OCI-LY1 (cell line): ENCODE data around the gene CEMP1.

Experiments used
- H2AFZ ChIP-seq: fragments of 200-600 bp; sonication (generic), shearing (Covaris generic); 2 replicates; pipeline ENCODE4 v1.6.0; 2014; ENCODE audit warnings: antibody characterized with exemption, mild to moderate bottlenecking, low read length
- H3F3A ChIP-seq: fragments of 200-600 bp; sonication (generic), shearing (Covaris generic); 2 replicates; pipeline ENCODE4 v1.6.0; 2014; ENCODE audit warnings: mild to moderate bottlenecking, antibody characterized with exemption, low read length, moderate library complexity; ENCODE audit not compliant: insufficient read depth
- H3K27ac ChIP-seq: fragments of 200-600 bp; sonication (generic); 2 replicates; pipeline ENCODE4 v1.5.1; 2014; ENCODE audit warnings: low read length, mixed run types, mild to moderate bottlenecking, low read depth; ENCODE audit not compliant: poor library complexity, severe bottlenecking
- H3K27me3 ChIP-seq: fragments of 200-600 bp; sonication (generic); 2 replicates; pipeline ENCODE4 v1.6.0; 2014; ENCODE audit warnings: antibody characterized with exemption, mild to moderate bottlenecking, low read length, moderate library complexity; ENCODE audit not compliant: insufficient read depth
- H3K36me3 ChIP-seq: fragments of 200-600 bp; sonication (generic); 2 replicates; pipeline ENCODE4 v1.6.1; 2014; ENCODE audit warnings: mild to moderate bottlenecking, antibody characterized with exemption, low read length, moderate library complexity, mixed read lengths; ENCODE audit not compliant: insufficient read depth
- H3K4me1 ChIP-seq: fragments of 200-600 bp; sonication (generic); 2 replicates; pipeline ENCODE4 v1.5.1; 2014; ENCODE audit warnings: mild to moderate bottlenecking, low read length, moderate library complexity; ENCODE audit not compliant: insufficient read depth, severe bottlenecking
- H3K4me2 ChIP-seq: fragments of 200-600 bp; sonication (generic), shearing (Covaris generic); 2 replicates; pipeline ENCODE4 v1.6.1; 2014; ENCODE audit warnings: low read length
- H3K4me3 ChIP-seq: fragments of 200-600 bp; sonication (generic); 2 replicates; pipeline ENCODE4 v1.5.1; 2014; ENCODE audit warnings: low read length, low read depth, mild to moderate bottlenecking, mixed read lengths; ENCODE audit not compliant: poor library complexity, severe bottlenecking
- H3K79me2 ChIP-seq: fragments of 200-600 bp; shearing (Covaris generic); 2 replicates; pipeline ENCODE4 v1.6.1; 2016; ENCODE audit warnings: mixed run types, low read length, mixed read lengths; ENCODE audit not compliant: insufficient read depth
- H3K9ac ChIP-seq: fragments of 200-600 bp; sonication (generic), shearing (Covaris generic); 2 replicates; pipeline ENCODE4 v1.6.1; 2014; ENCODE audit warnings: mild to moderate bottlenecking, low read length, mixed read lengths
- H3K9me2 ChIP-seq: fragments of 200-600 bp; sonication (generic), shearing (Covaris generic); 2 replicates; pipeline ENCODE4 v1.6.1; 2014; ENCODE audit warnings: low read depth, mild to moderate bottlenecking, low read length, mixed read lengths
- H3K9me3 ChIP-seq: fragments of 200-600 bp; shearing (Covaris generic); 2 replicates; pipeline ENCODE4 v1.6.1; 2014; ENCODE audit warnings: low read length, mixed read lengths
- H4K20me1 ChIP-seq: fragments of 200-600 bp; sonication (generic), shearing (Covaris generic); 2 replicates; pipeline ENCODE4 v1.6.0; 2016; ENCODE audit warnings: mild to moderate bottlenecking, low read length; ENCODE audit not compliant: insufficient read depth
- CTCF ChIP-seq: fragments of 200-600 bp; sonication (generic), shearing (Covaris generic); IDR thresholded peaks from 2 replicates; pipeline ENCODE4 v1.5.1; 2017; ENCODE audit warnings: mild to moderate bottlenecking, antibody characterized with exemption, low read length, moderate library complexity, mixed read lengths
- EZH2 ChIP-seq: fragments of 200-600 bp; sonication (generic), shearing (Covaris generic); IDR thresholded peaks from 2 replicates; pipeline ENCODE4 v1.8.0; 2017; ENCODE audit warnings: borderline replicate concordance, mixed run types, mild to moderate bottlenecking, antibody characterized with exemption, low read length, moderate library complexity, mixed read lengths

Gene CEMP1

GRCh38 chr16:2499454-2499853 lies 31.8 kb downstream of the CEMP1 start:
- Histone ChIP-seq H3K9me3 (no peaks in the 10 kb centered on the region), H3K79me2 (no peaks in the 10 kb centered on the region), H3K36me3 (no peaks in the 10 kb centered on the region), H3K9ac (no peak overlapping the region), H3F3A (no peaks in the 10 kb centered on the region), H3K4me1 (peaks cover 14% of the 10 kb centered on the region), H2AFZ (no peak overlapping the region), H3K27ac (no peak overlapping the region), H3K4me2 (no peak overlapping the region), H3K9me2 (no peaks in the 10 kb centered on the region), H3K27me3 (no peaks in the 10 kb centered on the region), H3K4me3 (no peak overlapping the region), H4K20me1 (no peaks in the 10 kb centered on the region)
- no peak for TF ChIP-seq EZH2

GRCh38 chr16:2498531-2499253 lies 32.5 kb downstream of the CEMP1 start:
- Histone ChIP-seq H2AFZ (no peak overlapping the region), H3K9me3 (no peaks in the 10 kb centered on the region), H3K4me2 (no peak overlapping the region), H3K27ac (no peak overlapping the region), H3K27me3 (no peaks in the 10 kb centered on the region), H3K9ac (no peak overlapping the region), H3K9me2 (no peaks in the 10 kb centered on the region), H4K20me1 (no peaks in the 10 kb centered on the region), H3K36me3 (no peaks in the 10 kb centered on the region), H3K4me3 (no peak overlapping the region), H3K4me1 (peaks cover 8% of the 10 kb centered on the region), H3F3A (no peaks in the 10 kb centered on the region), H3K79me2 (no peaks in the 10 kb centered on the region)
- TF ChIP-seq CTCF (no peak), EZH2 (no peak)

- H3K4me1 ChIP-seq, result peaks cover 8% of the 10 kb centered on the region
- H3K9me3 ChIP-seq, result no peaks in the 10 kb centered on the region
- H3K27ac ChIP-seq, result no peak overlapping the region
- no peaks in the 10 kb centered on the region for H3F3A ChIP-seq
- no peak overlapping the region for H3K9ac ChIP-seq
- H3K27me3 ChIP-seq, result no peaks in the 10 kb centered on the region
- TF ChIP-seq EZH2, result no peak
- no peak for TF ChIP-seq CTCF
- no peak overlapping the region for H2AFZ ChIP-seq
- H3K36me3 ChIP-seq, result no peaks in the 10 kb centered on the region
- H4K20me1 ChIP-seq, result no peaks in the 10 kb centered on the region
- no peak overlapping the region for H3K4me3 ChIP-seq
- no peaks in the 10 kb centered on the region for H3K79me2 ChIP-seq
- H3K9me2 ChIP-seq, result no peaks in the 10 kb centered on the region
- H3K4me2 ChIP-seq, result no peak overlapping the region
Measured at GRCh38 chr16:2497695-2498484, 33.3 kb downstream of the CEMP1 start.
